Adrenal gland (tissue), 12 donors: Measurements from ENCODE around the gene GLT6D1. TPM values are rescaled to one million over a fixed set of nuclear protein-coding genes. Genes with fewer than 3 reads are reported as not detected.
A peak's percentile ranks its signal among the peaks of the same experiment; 100 is the strongest.

ENCODE experiments used
- DNase-seq, 7 donors: peaks; one replicate each; pipeline ENCODE4 v3.0.0-alpha.2; 2019 to 2020
- H3K27ac ChIP-seq, 5 donors: fragments of 200-600 bp; sonication (generic) in 4 of 5; 1 replicate in 3 of 5; 2 replicates in 2 of 5; pipeline versions ENCODE4 v1.5.1 to v1.8.0; 2016 to 2020; ENCODE audit warnings: mild to moderate bottlenecking in 1 of 5
- H3K27me3 ChIP-seq: fragments of 200-600 bp; 2 replicates; pipeline ENCODE4 v1.8.0; 2021
- H3K36me3 ChIP-seq, 2 donors: fragments of 200-600 bp; replicated peaks in 1 of 2; 1 replicate in 1 of 2; 2 replicates in 1 of 2; pipeline versions ENCODE4 v1.5.1 to v1.8.0; 2018 to 2022
- H3K4me1 ChIP-seq, 2 donors: fragments of 200-600 bp; replicated peaks in 1 of 2; 1 replicate in 1 of 2; 2 replicates in 1 of 2; pipeline versions ENCODE4 v1.5.1 to v1.8.0; 2018 to 2021
- H3K4me3 ChIP-seq, 4 donors: fragments of 200-600 bp; sonication (generic) in 3 of 4; one replicate each; pipeline ENCODE4 v1.5.1; 2016 to 2018
- H3K9me3 ChIP-seq, 3 donors: fragments of 200-600 bp; sonication (generic) in 1 of 3; replicated peaks in 1 of 3; 1 replicate in 2 of 3; 2 replicates in 1 of 3; pipeline versions ENCODE4 v1.5.1 to v1.8.0; 2016 to 2021
- CTCF ChIP-seq, 6 experiments: fragments of 450-650 bp in 4 of 6; fragments of 200-600 bp in 2 of 6; sonication (generic) in 1 of 6; IDR thresholded peaks; 1 replicate in 5 of 6; 2 replicates in 1 of 6; pipeline versions ENCODE4 v1.5.1 to v1.8.0; 2016 to 2021; ENCODE audit warnings: antibody characterized with exemption in 6 of 6, mild to moderate bottlenecking in 2 of 6, moderate library complexity in 1 of 6
- POLR2A ChIP-seq, 2 donors: fragments of 450-650 bp; IDR thresholded peaks; one replicate each; pipeline ENCODE4 v1.6.1; 2017; ENCODE audit warnings: antibody characterized with exemption in 2 of 2, mild to moderate bottlenecking in 2 of 2, moderate library complexity in 1 of 2
- WGBS, 4 donors: extraction: QIAGEN DNeasy Blood & Tissue Kit in 2 of 4; methylation state at CpG; one replicate each; pipeline versions ENCODE4 v1.1.5 to v1.1.7; 2013 to 2017; 5-methylcytosine and 5-hydroxymethylcytosine counted together
- intact Hi-C, 2 donors: fragments of 100-400 bp; cut with DNase I; formaldehyde crosslinking; loops; one replicate each; pipeline versions ENCODE4 v1.14.1 to v1.15.0; 2022 to 2023
- polyA plus RNA-seq, 3 donors: library from polyadenylated mRNA; stranded (reverse); fragments of 200-250 nt in 2 of 3; fragments of 350-450 nt in 1 of 3; fragmentation: Illumina TruSeq in 1 of 3; extraction: RNeasy Lipid Tissue Mini Kit (QIAGEN cat#74804) in 1 of 3; gene quantifications; one replicate each; pipeline ENCODE4 v1.2.3, GENCODE V29; 2013 to 2014
- total RNA-seq, 9 donors: library from RNA; depleted of rRNA in 4 of 9; stranded (reverse); fragments of >200 nt in 4 of 9; fragments of 120-200 nt in 1 of 9; fragmentation: NEBNext Ultra II Directional in 1 of 9; extraction: Animal tissue kit (Norgen Biotek cat#: 25700) in 1 of 9; gene quantifications; one replicate each; pipeline versions ENCODE4 v1.1.0 to v1.2.4, GENCODE V29; 2013 to 2023
- donor health status: healthy with polysubstance abuse.
- donor health status: Bipolar disorder and iron deficiency.
- donor health status: DM: yes; HTN: yes; CAD: no.
- donor health status: DM: no; HTN: no; CAD: no.
- donor health status: DM: no; HTN: no; CAD: no.
- donor health status: DM: yes; HTN: yes; CAD: no.

The GLT6D1 gene
- total and polyA plus RNA-seq, 12 donors: not detected

GRCh38 chr9:135582966-135583687 lies 56.2 kb downstream of the GLT6D1 start:
- no peak for TF ChIP-seq POLR2A (IDR thresholded peaks at IDR 0.05)
- peak in 1 of 6 experiments; percentile 13 for TF ChIP-seq CTCF (IDR thresholded peaks at IDR 0.05)
- intact Hi-C loops: no loop called here
- no peaks in the 10 kb centered on the region for H3K36me3 ChIP-seq
- WGBS, 4 donors: 39 to 47% (median 43%) methylated on average over 14 to 19 of the region's 19 CpGs
- H3K27ac ChIP-seq: peak overlapping the region in 3 of 5 donors; percentile 74 to 96 (median 79)
- DNase-seq: peak in 6 of 7 donors; percentile 65 to 83 (median 76)
- peak overlapping the region in 1 of 4 donors; percentile 44 for H3K4me3 ChIP-seq
- peaks cover 19 to 23% of the 10 kb centered on the region in 2 donors for H3K4me1 ChIP-seq
- H3K27me3 ChIP-seq: no peaks in the 10 kb centered on the region
- H3K9me3 ChIP-seq: no peaks in the 10 kb centered on the region

- Histone ChIP-seq H3K27me3 (no peaks in the 10 kb centered on the region), H3K9me3 (no peaks in the 10 kb centered on the region), H3K36me3 (no peaks in the 10 kb centered on the region), H3K4me1 (peaks cover 19 to 23% of the 10 kb centered on the region in 2 donors), H3K27ac (peak overlapping the region in 3 of 5 donors; percentile 74 to 96 (median 79)), H3K4me3 (no peak overlapping the region)
- no peak for DNase-seq
- intact Hi-C loops: no loop called here
- WGBS, 4 donors: 85 to 96% (median 88%) methylated on average over 10 to 14 of the region's 14 CpGs
- TF ChIP-seq CTCF (IDR thresholded peaks at IDR 0.05): no peak
- no peak for TF ChIP-seq POLR2A (IDR thresholded peaks at IDR 0.05)
These were observed 56.8 kb downstream of the GLT6D1 start for GRCh38 chr9:135582541-135582940.

- no peak for DNase-seq
- Histone ChIP-seq H3K9me3 (no peaks in the 10 kb centered on the region), H3K36me3 (no peaks in the 10 kb centered on the region), H3K27me3 (no peaks in the 10 kb centered on the region), H3K27ac (peak overlapping the region in 1 of 5 donors; percentile 96), H3K4me3 (no peak overlapping the region), H3K4me1 (peaks cover 19 to 23% of the 10 kb centered on the region in 2 donors)
- TF ChIP-seq CTCF (IDR thresholded peaks at IDR 0.05) (no peak), POLR2A (IDR thresholded peaks at IDR 0.05) (no peak)
- 88 to 91% (median 89%) methylated on average over 18 of the region's 18 CpGs for WGBS, 4 donors
- intact Hi-C loops: no loop called here
These were observed 57.5 kb downstream of the GLT6D1 start for GRCh38 chr9:135581636-135582426.

- Histone ChIP-seq H3K27me3 (no peaks in the 10 kb centered on the region), H3K4me3 (no peak overlapping the region), H3K27ac (no peak overlapping the region), H3K36me3 (no peaks in the 10 kb centered on the region), H3K4me1 (peaks cover 19 to 23% of the 10 kb centered on the region in 2 donors), H3K9me3 (no peaks in the 10 kb centered on the region)
- TF ChIP-seq POLR2A (IDR thresholded peaks at IDR 0.05) (no peak), CTCF (IDR thresholded peaks at IDR 0.05) (no peak)
- WGBS, 4 donors: 85 to 93% (median 90%) methylated on average over 7 to 11 of the region's 11 CpGs
- intact Hi-C loops: no loop called here
- no peak for DNase-seq
These were observed 58.5 kb downstream of the GLT6D1 start for GRCh38 chr9:135580664-135581380.
